ENCODE data around the gene FAM90A1. TPM values are rescaled to one million over a fixed set of nuclear protein-coding genes. Genes with fewer than 3 reads are reported as not detected.
A peak's percentile ranks its signal among the peaks of the same experiment; 100 is the strongest.
"Not testable (repeated sequence)": the region's sequence is repeated elsewhere in the genome, so short reads cannot be mapped to it uniquely, and the experiment has no call there.

The FAM90A1 gene
- total RNA-seq, 2 experiments from 2014 or later = 0.13 to 0.27 TPM

- H3K4me3 Mint-ChIP-seq; CTCF ChIA-PET; DNase-seq; H3K4me1 Mint-ChIP-seq (ENCODE audit: low read depth); H3K9me3 Mint-ChIP-seq; H3K27me3 Mint-ChIP-seq; H3K27ac Mint-ChIP-seq; POLR2A ChIA-PET; H3K36me3 Mint-ChIP-seq (ENCODE audit: low read depth); intact Hi-C loops (cut with micrococcal nuclease); ATAC-seq: not testable (repeated sequence)
These were observed 6.0 kb downstream of the FAM90A1 start for GRCh38 chr12:8221375-8221774.

DNA sequence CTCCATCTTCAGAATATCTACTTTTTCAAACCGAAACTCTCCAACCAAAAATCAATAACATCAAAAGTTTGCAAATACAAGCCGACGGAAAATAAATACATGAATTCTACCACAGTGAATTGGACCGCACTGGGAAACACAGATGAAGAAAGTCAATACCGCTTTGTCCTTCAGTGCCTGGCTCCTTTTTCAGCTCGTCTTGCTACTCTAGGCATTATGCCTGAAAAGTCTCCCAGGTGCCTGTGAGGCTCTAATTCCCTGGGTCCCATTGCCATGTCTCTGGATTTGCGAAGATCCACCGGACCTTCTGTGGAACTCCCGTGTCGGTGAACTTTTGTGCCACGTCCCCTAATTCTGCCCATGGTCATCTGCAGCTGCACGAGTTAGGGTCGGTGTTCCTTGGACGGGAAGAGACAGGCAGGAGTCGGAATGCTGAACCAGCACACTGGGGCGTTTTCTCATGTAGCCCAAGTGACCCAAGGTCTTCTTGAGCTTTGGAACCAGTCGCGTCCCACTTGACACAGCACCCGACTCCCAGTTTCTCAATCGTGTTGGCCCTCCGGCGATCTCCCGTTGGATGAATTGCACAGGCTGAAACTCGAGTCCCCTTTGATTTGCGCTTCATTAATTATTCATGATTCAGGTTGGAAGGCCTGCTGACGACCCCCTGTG is 8.6 kb downstream of the FAM90A1 start:
- H3K4me3 Mint-ChIP-seq; ATAC-seq; DNase-seq; POLR2A ChIA-PET; H3K4me1 Mint-ChIP-seq (ENCODE audit: low read depth); H3K27ac Mint-ChIP-seq; H3K27me3 Mint-ChIP-seq; CTCF ChIA-PET; H3K9me3 Mint-ChIP-seq; intact Hi-C loops (cut with micrococcal nuclease); H3K36me3 Mint-ChIP-seq (ENCODE audit: low read depth): not testable (repeated sequence)

DNA sequence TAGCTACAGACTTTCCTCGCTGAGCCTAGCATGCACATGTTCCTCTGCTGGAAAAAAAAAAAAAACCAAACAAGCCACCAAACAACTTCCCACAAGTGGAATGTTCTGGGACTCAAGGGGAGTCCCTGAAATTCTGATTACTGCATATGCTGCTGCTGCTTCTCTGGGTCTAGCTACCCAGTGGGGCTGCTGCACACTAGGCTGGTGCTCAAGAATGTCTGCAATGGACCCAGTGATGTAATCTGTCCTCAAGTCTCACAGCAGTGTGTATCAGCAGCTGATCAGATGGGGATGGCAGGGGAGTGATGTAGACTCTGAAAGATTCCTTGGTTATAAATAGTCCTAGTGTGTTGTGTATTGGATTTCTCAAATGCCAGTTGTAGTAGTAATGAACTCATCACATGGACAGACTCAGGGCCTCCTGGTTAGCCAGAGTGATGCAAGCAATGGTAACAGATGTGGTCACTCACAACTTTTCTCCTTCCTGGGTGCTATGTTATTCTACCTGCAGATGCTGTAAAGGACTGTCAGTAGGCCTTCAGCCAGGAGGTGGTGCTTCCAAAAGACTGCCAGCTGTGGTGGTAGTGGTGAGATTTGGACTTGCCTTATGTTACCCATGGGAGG is 29.6 kb downstream of the FAM90A1 start:
- H3K27ac Mint-ChIP-seq; H3K4me1 Mint-ChIP-seq (ENCODE audit: low read depth); intact Hi-C loops (cut with micrococcal nuclease); ATAC-seq; H3K9me3 Mint-ChIP-seq; H3K36me3 Mint-ChIP-seq (ENCODE audit: low read depth); H3K27me3 Mint-ChIP-seq; H3K4me3 Mint-ChIP-seq; POLR2A ChIA-PET: not testable (repeated sequence)
- CTCF ChIA-PET = interaction anchor here (1.1 kb wide), 1 partner anchor 34 kb away, joined by 3 read pairs; no protein-coding TSS in a partner anchor
- DNase-seq = peak; percentile 6

- H3K4me3 Mint-ChIP-seq; H3K27me3 Mint-ChIP-seq; ATAC-seq; intact Hi-C loops (cut with micrococcal nuclease); H3K9me3 Mint-ChIP-seq; H3K36me3 Mint-ChIP-seq (ENCODE audit: low read depth); H3K27ac Mint-ChIP-seq; CTCF ChIA-PET; POLR2A ChIA-PET; DNase-seq; H3K4me1 Mint-ChIP-seq (ENCODE audit: low read depth): not testable (repeated sequence)
These were observed 39.3 kb downstream of the FAM90A1 start for GRCh38 chr12:8188088-8188487.

GRCh38 chr12:8184206-8184605 is 43.2 kb downstream of the FAM90A1 start:
- H3K9me3 Mint-ChIP-seq; H3K27ac Mint-ChIP-seq; intact Hi-C loops (cut with micrococcal nuclease); POLR2A ChIA-PET; H3K27me3 Mint-ChIP-seq; CTCF ChIA-PET; H3K36me3 Mint-ChIP-seq (ENCODE audit: low read depth); DNase-seq; H3K4me3 Mint-ChIP-seq; ATAC-seq: not testable (repeated sequence)
- peaks cover 10% of the 10 kb centered on the region for H3K4me1 Mint-ChIP-seq (ENCODE audit: low read depth)

DNA sequence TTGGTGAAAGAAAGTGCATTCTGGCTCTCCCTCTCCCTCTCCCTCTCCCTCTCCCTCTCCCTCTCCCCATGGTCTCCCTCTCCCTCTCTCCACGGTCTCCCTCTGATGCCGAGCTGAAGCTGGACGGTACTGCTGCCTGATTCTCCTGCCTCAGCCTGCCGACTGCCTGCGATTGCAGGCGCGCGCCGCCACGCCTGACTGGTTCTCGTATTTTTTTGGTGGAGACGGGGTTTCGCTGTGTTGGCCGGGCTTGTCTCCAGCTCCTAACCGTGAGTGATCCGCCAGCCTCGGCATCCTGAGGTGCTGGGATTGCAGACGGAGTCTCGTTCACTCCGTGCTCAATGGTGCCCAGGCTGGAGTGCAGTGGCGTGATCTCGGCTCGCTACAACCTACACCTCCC is 44.1 kb downstream of the FAM90A1 start:
- intact Hi-C loops (cut with micrococcal nuclease); DNase-seq; H3K4me3 Mint-ChIP-seq; POLR2A ChIA-PET; H3K9me3 Mint-ChIP-seq; CTCF ChIA-PET; H3K27me3 Mint-ChIP-seq; H3K36me3 Mint-ChIP-seq (ENCODE audit: low read depth); H3K27ac Mint-ChIP-seq; ATAC-seq: not testable (repeated sequence)
- peaks cover 10% of the 10 kb centered on the region for H3K4me1 Mint-ChIP-seq (ENCODE audit: low read depth)

DNA sequence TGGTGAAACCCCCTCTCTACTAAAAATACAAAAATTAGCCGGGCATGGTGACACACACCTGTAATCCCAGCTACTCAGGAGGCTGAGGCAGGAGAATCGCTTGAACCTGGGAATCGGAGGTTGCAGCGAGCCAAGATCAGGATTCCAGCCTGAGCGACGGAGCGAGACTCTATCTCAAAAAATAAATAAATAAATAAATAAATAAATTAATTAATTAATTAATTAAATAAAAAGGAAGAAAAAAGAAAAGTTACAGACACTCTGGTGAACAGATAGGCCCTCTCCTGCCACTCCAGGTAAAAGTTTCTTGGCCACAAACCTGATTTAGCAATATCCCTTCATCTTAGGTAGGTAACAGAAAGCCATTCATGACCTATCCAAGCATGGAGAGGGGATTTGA is 44.5 kb downstream of the FAM90A1 start:
- CTCF ChIA-PET; H3K4me3 Mint-ChIP-seq; ATAC-seq; intact Hi-C loops (cut with micrococcal nuclease); H3K27me3 Mint-ChIP-seq; H3K9me3 Mint-ChIP-seq; DNase-seq; H3K36me3 Mint-ChIP-seq (ENCODE audit: low read depth); POLR2A ChIA-PET; H3K27ac Mint-ChIP-seq: not testable (repeated sequence)
- peaks cover 10% of the 10 kb centered on the region for H3K4me1 Mint-ChIP-seq (ENCODE audit: low read depth)

DNA sequence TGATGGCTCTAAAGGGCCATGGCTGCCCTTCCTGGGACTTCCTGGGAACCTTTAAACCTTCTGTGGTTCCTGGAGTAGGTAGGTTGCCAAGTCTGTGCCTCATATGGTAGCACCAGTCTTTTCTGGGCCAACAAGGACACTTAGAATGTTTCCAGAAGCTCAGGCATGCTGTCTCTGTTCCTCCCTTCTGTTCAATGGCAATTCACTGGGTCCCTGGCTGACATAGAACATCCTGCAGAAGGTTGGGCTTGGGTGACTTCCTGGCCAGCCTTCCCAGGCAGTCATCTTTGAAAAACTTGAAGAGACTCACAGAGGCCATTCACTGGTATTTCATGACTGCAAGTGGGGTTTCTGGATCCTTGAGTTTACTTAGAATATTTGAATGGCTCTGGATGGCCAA is 46.1 kb downstream of the FAM90A1 start:
- DNase-seq; intact Hi-C loops (cut with micrococcal nuclease); H3K36me3 Mint-ChIP-seq (ENCODE audit: low read depth); H3K27me3 Mint-ChIP-seq; H3K9me3 Mint-ChIP-seq; H3K27ac Mint-ChIP-seq; ATAC-seq; POLR2A ChIA-PET: not testable (repeated sequence)
- CTCF ChIA-PET = interaction anchor here (1.7 kb wide), 1 partner anchor 51 kb away, joined by 5 read pairs; no protein-coding TSS in a partner anchor
- peaks cover 10% of the 10 kb centered on the region for H3K4me1 Mint-ChIP-seq (ENCODE audit: low read depth)
- H3K4me3 Mint-ChIP-seq = peak overlapping the region; percentile 65

DNA sequence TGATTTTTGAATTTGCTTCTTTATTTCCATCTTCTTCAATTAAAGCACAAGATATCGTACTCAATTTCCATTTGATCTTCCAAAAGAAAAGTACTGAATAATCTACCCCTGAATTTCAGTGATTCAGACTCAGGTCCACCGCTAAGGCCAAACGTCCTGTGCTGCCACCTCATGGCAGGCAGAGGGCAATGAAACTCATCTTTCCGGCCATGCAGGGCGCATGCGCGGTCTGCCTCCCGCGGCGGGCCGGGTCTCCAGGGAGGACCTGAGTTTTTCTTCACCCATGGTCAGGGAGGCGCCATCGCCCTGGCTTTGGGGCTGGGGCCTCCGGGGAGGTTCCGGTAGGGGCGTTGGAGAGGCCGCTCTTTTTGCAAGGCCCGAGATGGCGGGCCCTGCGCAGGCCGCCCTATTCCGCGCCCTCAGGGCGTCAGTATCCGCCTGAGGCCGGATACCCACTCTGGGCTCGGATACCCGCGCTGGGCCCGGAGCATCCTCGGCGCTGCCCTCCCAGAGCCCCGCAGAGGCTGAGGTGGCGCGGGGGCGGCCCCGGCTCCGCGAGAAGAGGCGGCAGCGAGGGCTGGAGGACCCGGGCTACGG is 47.3 kb downstream of the FAM90A1 start:
- H3K36me3 Mint-ChIP-seq (ENCODE audit: low read depth); intact Hi-C loops (cut with micrococcal nuclease); POLR2A ChIA-PET; H3K27me3 Mint-ChIP-seq; H3K9me3 Mint-ChIP-seq: not testable (repeated sequence)
- peak; percentile 73 for TF ChIP-seq CTCF (IDR thresholded peaks at IDR 0.05)
- ATAC-seq = peak; percentile 98
- CTCF ChIA-PET = interaction anchor here (1.7 kb wide), 1 partner anchor 52 kb away, joined by 5 read pairs; no protein-coding TSS in a partner anchor
- Mint-ChIP-seq H3K4me3 (peak overlapping the region; percentile 78), H3K27ac (peak overlapping the region; percentile 87), H3K4me1 (ENCODE audit: low read depth) (peaks cover 10% of the 10 kb centered on the region)
- DNase-seq = peak; percentile 78

- ATAC-seq; DNase-seq; H3K27ac Mint-ChIP-seq; POLR2A ChIA-PET; H3K4me3 Mint-ChIP-seq; H3K9me3 Mint-ChIP-seq; H3K4me1 Mint-ChIP-seq (ENCODE audit: low read depth); CTCF ChIA-PET; intact Hi-C loops (cut with micrococcal nuclease); H3K36me3 Mint-ChIP-seq (ENCODE audit: low read depth); H3K27me3 Mint-ChIP-seq: not testable (repeated sequence)
These were observed 54.5 kb downstream of the FAM90A1 start for GRCh38 chr12:8172911-8173310.
